Tibial nerve (tissue), 4 donors: Measurements from ENCODE around the gene ENTPD1. TPM values are rescaled to one million over a fixed set of nuclear protein-coding genes. Genes with fewer than 3 reads are reported as not detected.
A peak's percentile ranks its signal among the peaks of the same experiment; 100 is the strongest.

Experiments
- DNase-seq, 2 donors: peaks; one replicate each; pipeline ENCODE4 v3.0.0-alpha.2; 2019; ENCODE audit warnings: low spot score in 2 of 2
- H3K27ac ChIP-seq, 4 donors: fragments of 200-600 bp; sonication (generic) in 3 of 4; one replicate each; pipeline ENCODE4 v1.5.1; 2017 to 2019; ENCODE audit warnings: mild to moderate bottlenecking in 1 of 4
- H3K27me3 ChIP-seq, 2 donors: fragments of 200-600 bp; sonication (generic) in 1 of 2; one replicate each; pipeline versions ENCODE4 v1.5.1 to v1.6.0; 2017 to 2019
- H3K36me3 ChIP-seq, 3 donors: fragments of 200-600 bp; sonication (generic); one replicate each; pipeline ENCODE4 v1.5.1; 2018 to 2019
- H3K4me1 ChIP-seq, 4 donors: fragments of 200-600 bp; sonication (generic) in 3 of 4; one replicate each; pipeline ENCODE4 v1.5.1; 2017 to 2019
- H3K4me3 ChIP-seq, 4 donors: fragments of 200-600 bp; sonication (generic) in 3 of 4; one replicate each; pipeline ENCODE4 v1.5.1; 2017 to 2019; ENCODE audit warnings: mild to moderate bottlenecking in 1 of 4, moderate library complexity in 1 of 4
- H3K9me3 ChIP-seq, 4 donors: fragments of 200-600 bp; sonication (generic) in 3 of 4; one replicate each; pipeline ENCODE4 v1.5.1; 2017 to 2019
- EP300 ChIP-seq, 2 donors: sonication (generic); formaldehyde crosslinking; IDR thresholded peaks; one replicate each; pipeline ENCODE4 v1.6.1; 2017; ENCODE audit warnings: antibody characterized with exemption in 2 of 2, mild to moderate bottlenecking in 1 of 2
- POLR2A ChIP-seq, 2 donors: fragments of 450-650 bp; IDR thresholded peaks; one replicate each; pipeline ENCODE4 v1.6.1; 2017; ENCODE audit warnings: antibody characterized with exemption in 2 of 2, mild to moderate bottlenecking in 2 of 2, moderate library complexity in 2 of 2
- WGBS, 2 donors: methylation state at CpG; one replicate each; pipeline ENCODE4 v1.1.5; 2018; 5-methylcytosine and 5-hydroxymethylcytosine counted together
- total RNA-seq, 4 donors: library from RNA; depleted of rRNA; stranded (reverse); fragments of >200 nt; gene quantifications; one replicate each; pipeline ENCODE4 v1.1.0, GENCODE V29; 2016
- TF ChIP-seq, protein P1 (sequence below), 5 experiments: fragments of 200-600 bp in 3 of 5; fragments of 450-650 bp in 2 of 5; sonication (generic) in 3 of 5; IDR thresholded peaks; one replicate each; pipeline ENCODE4 v1.5.1; 2016 to 2019; ENCODE audit warnings: antibody characterized with exemption in 5 of 5, mild to moderate bottlenecking in 3 of 5, moderate library complexity in 2 of 5

Gene ENTPD1
- total RNA-seq, 4 donors from 2014 or later, result 12.6 to 33.0 (median 26.1) TPM

- Histone ChIP-seq H3K4me3 (no peak overlapping the region), H3K27ac (no peak overlapping the region), H3K4me1 (peaks cover 0 to 13% (median 3%) of the 10 kb centered on the region in 4 donors), H3K27me3 (no peaks in the 10 kb centered on the region), H3K36me3 (no peaks in the 10 kb centered on the region), H3K9me3 (no peaks in the 10 kb centered on the region)
- no peak for DNase-seq
- no peak for TF ChIP-seq POLR2A (IDR thresholded peaks at IDR 0.05)
- TF ChIP-seq, protein P1, sequence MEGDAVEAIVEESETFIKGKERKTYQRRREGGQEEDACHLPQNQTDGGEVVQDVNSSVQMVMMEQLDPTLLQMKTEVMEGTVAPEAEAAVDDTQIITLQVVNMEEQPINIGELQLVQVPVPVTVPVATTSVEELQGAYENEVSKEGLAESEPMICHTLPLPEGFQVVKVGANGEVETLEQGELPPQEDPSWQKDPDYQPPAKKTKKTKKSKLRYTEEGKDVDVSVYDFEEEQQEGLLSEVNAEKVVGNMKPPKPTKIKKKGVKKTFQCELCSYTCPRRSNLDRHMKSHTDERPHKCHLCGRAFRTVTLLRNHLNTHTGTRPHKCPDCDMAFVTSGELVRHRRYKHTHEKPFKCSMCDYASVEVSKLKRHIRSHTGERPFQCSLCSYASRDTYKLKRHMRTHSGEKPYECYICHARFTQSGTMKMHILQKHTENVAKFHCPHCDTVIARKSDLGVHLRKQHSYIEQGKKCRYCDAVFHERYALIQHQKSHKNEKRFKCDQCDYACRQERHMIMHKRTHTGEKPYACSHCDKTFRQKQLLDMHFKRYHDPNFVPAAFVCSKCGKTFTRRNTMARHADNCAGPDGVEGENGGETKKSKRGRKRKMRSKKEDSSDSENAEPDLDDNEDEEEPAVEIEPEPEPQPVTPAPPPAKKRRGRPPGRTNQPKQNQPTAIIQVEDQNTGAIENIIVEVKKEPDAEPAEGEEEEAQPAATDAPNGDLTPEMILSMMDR (IDR thresholded peaks at IDR 0.05), result no peak
- TF ChIP-seq EP300 (IDR thresholded peaks at IDR 0.05), result no peak
Measured at GRCh38 chr10:95830044-95830443, 74.1 kb downstream of the ENTPD1 start.

GRCh38 chr10:95831076-95831475 is 75.1 kb downstream of the ENTPD1 start:
- peaks cover 0 to 14% (median 3%) of the 10 kb centered on the region in 4 donors for H3K4me1 ChIP-seq
- TF ChIP-seq POLR2A (IDR thresholded peaks at IDR 0.05), result no peak
- TF ChIP-seq EP300 (IDR thresholded peaks at IDR 0.05), result no peak
- TF ChIP-seq, protein P1 (IDR thresholded peaks at IDR 0.05), result no peak
- H3K4me3 ChIP-seq, result no peak overlapping the region
- H3K27me3 ChIP-seq, result no peaks in the 10 kb centered on the region
- 93 to 95% methylated on average over 3 of the region's 3 CpGs for WGBS, 2 donors
- H3K27ac ChIP-seq, result peak overlapping the region in 1 of 4 donors; percentile 62
- DNase-seq, result no peak
- no peaks in the 10 kb centered on the region for H3K9me3 ChIP-seq
- H3K36me3 ChIP-seq, result no peaks in the 10 kb centered on the region

GRCh38 chr10:95831515-95831914 is 75.6 kb downstream of the ENTPD1 start:
- TF ChIP-seq POLR2A (IDR thresholded peaks at IDR 0.05) (no peak), EP300 (IDR thresholded peaks at IDR 0.05) (no peak)
- TF ChIP-seq, protein P1 (IDR thresholded peaks at IDR 0.05), result no peak
- H3K27ac ChIP-seq, result peak overlapping the region in 2 of 4 donors; percentile 56 to 62

DNA sequence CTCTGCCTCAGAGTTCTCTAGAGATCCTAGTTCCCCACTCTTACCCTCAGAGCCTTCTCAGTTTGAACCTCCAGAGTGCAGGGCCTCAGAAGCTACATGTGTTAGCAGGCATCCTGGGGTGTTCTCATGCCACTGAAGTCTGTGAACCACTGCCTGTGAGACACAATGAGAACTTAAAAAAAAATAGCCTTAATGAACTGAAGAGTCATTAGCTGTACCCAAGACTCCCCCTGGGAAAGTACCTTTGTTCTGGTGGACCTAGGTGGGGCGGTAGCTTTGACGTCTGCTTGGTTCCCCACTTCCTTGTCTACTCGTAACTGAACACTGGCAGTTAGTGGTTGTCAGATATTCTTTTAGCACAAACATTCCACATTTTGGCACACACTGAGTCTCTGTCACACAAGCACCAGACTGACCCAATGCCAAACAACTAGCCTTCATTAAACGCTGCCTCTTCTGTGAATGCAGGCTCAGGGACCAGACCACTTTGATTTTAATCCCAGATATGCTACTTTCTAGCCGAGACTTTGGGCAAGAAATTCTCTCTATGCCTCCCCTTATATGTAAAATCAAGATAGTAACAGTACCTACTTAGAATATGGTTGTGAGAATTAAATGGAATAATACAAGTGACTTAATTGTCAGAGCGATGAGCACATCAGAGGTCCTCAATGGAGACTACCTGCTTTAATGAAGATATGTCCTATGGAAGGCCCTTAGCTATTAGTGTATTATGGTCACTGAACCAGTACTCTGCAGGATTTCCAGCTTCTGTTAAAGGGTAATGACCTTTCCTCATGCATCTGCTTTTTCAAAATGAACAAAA is 76.5 kb downstream of the ENTPD1 start:
- no peak for DNase-seq
- 59 to 65% methylated on average over 6 of the region's 6 CpGs for WGBS, 2 donors

More at GRCh38 chr10:95831515-95831914, 75.6 kb downstream of the ENTPD1 start:
- Histone ChIP-seq H3K4me3 (no peak overlapping the region), H3K4me1 (peaks cover 0 to 18% (median 3%) of the 10 kb centered on the region in 4 donors), H3K27me3 (no peaks in the 10 kb centered on the region), H3K36me3 (no peaks in the 10 kb centered on the region), H3K9me3 (no peaks in the 10 kb centered on the region)
- no peak for DNase-seq

More for the DNA sequence above, 76.5 kb downstream of the ENTPD1 start:
- Histone ChIP-seq H3K4me3 (no peak overlapping the region), H3K27ac (peak overlapping the region in 3 of 4 donors; percentile 31 to 62 (median 56)), H3K9me3 (no peaks in the 10 kb centered on the region), H3K27me3 (no peaks in the 10 kb centered on the region), H3K36me3 (no peaks in the 10 kb centered on the region), H3K4me1 (peaks cover 0 to 25% (median 5%) of the 10 kb centered on the region in 4 donors)
- TF ChIP-seq EP300 (IDR thresholded peaks at IDR 0.05) (peak in 1 of 2 donors; percentile 9), POLR2A (IDR thresholded peaks at IDR 0.05) (no peak)
- TF ChIP-seq, protein P1 (IDR thresholded peaks at IDR 0.05), result no peak
